Tongue (tissue), 2 donors: ENCODE measurements around the gene NACC2. TPM values are rescaled to one million over a fixed set of nuclear protein-coding genes. Genes with fewer than 3 reads are reported as not detected.
A peak's percentile ranks its signal among the peaks of the same experiment; 100 is the strongest.
"Not testable (repeated sequence)": the region's sequence is repeated elsewhere in the genome, so short reads cannot be mapped to it uniquely, and the experiment has no call there.

Source experiments
- DNase-seq: peaks from one replicate; pipeline ENCODE4 v3.0.0-alpha.2; 2015
- total RNA-seq: library from RNA; depleted of rRNA; stranded (reverse); fragments of >200 nt; gene quantifications from one replicate; pipeline ENCODE4 v1.2.3, GENCODE V29; 2014

Gene NACC2
- total RNA-seq, 1 donor from 2014 or later = 9.8 TPM

- no peak for DNase-seq
Observed at GRCh38 chr9:136110082-136111061, 15.3 kb upstream of the NACC2 start.

GRCh38 chr9:136109351-136110081 lies 14.4 kb upstream of the NACC2 start:
- peak; percentile 96 for DNase-seq

GRCh38 chr9:136108648-136109266 lies 13.7 kb upstream of the NACC2 start:
- no peak for DNase-seq

GRCh38 chr9:136107953-136108647 lies 13.0 kb upstream of the NACC2 start:
- DNase-seq = peak; percentile 52

GRCh38 chr9:136107155-136107952 lies 12.3 kb upstream of the NACC2 start:
- no peak for DNase-seq

GRCh38 chr9:136105398-136106135 lies 10.5 kb upstream of the NACC2 start:
- DNase-seq = peak; percentile 82

GRCh38 chr9:136104916-136105315 lies 9.8 kb upstream of the NACC2 start:
- DNase-seq = no peak

- DNase-seq = no peak
Observed at GRCh38 chr9:136104488-136104800, 9.4 kb upstream of the NACC2 start.

- DNase-seq = no peak
Observed at GRCh38 chr9:136103651-136104487, 8.8 kb upstream of the NACC2 start.

- not testable (repeated sequence) for DNase-seq
Observed at GRCh38 chr9:136101615-136102074, 6.6 kb upstream of the NACC2 start.

- DNase-seq = no peak
Observed at GRCh38 chr9:136100700-136101614, 5.9 kb upstream of the NACC2 start.

GRCh38 chr9:136099542-136099941 lies 4.5 kb upstream of the NACC2 start:
- no peak for DNase-seq

- DNase-seq = no peak
Observed at GRCh38 chr9:136098844-136099243, 3.8 kb upstream of the NACC2 start.

- DNase-seq = no peak
Observed at GRCh38 chr9:136098210-136098609, 3.1 kb upstream of the NACC2 start.

- DNase-seq = no peak
Observed at GRCh38 chr9:136096505-136097001, 1.5 kb upstream of the NACC2 start.

GRCh38 chr9:136093995-136094881 lies 851 bp downstream of the NACC2 start:
- peak; percentile 58 for DNase-seq

GRCh38 chr9:136093346-136093986 lies 1.6 kb downstream of the NACC2 start:
- no peak for DNase-seq
